ENCODE data around the gene FAM98C.
"Not testable (repeated sequence)": the region's sequence is repeated elsewhere in the genome, so short reads cannot be mapped to it uniquely, and the experiment has no call there.

Gene FAM98C

DNA sequence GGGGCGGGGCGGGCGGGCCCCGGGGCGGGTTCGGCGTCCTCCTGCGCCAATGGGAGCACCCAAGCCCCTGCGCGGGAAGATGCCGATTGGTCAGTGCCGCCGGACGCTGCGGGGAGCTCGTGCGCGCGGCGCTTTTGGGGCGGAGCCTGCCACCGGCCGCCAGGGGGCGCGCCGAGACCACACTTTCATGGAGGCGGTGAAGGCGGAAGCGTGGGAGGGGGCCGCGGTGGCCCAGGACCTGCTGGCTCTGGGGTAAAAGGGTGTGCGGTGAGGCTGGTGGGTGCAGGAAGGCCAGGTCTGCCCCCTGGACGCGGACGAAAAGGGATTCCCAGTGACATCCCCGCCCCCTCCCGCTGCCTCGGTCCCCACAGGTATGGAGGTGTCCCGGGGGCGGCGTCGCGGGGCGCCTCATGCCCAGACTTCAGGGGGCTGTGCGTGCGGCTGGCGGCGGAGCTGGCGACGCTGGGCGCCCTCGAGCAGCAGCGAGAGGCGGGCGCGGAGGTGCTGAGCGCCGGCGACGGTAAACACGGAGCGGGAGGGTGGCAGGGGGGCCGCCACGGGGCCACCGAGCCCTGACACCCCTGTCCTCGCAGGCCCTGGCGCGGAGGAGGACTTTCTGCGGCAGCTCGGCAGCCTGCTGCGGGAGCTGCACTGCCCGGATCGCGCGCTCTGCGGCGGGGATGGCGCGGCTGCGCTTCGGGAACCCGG, at the start of gene FAM98C:
Gene FAM98C, plus strand, starts transcription at position 127 of the 708 bp plus-strand sequence. Its CDS starts 61 bp downstream, at position 188.
- DNase-seq = peak; percentile 86

DNA sequence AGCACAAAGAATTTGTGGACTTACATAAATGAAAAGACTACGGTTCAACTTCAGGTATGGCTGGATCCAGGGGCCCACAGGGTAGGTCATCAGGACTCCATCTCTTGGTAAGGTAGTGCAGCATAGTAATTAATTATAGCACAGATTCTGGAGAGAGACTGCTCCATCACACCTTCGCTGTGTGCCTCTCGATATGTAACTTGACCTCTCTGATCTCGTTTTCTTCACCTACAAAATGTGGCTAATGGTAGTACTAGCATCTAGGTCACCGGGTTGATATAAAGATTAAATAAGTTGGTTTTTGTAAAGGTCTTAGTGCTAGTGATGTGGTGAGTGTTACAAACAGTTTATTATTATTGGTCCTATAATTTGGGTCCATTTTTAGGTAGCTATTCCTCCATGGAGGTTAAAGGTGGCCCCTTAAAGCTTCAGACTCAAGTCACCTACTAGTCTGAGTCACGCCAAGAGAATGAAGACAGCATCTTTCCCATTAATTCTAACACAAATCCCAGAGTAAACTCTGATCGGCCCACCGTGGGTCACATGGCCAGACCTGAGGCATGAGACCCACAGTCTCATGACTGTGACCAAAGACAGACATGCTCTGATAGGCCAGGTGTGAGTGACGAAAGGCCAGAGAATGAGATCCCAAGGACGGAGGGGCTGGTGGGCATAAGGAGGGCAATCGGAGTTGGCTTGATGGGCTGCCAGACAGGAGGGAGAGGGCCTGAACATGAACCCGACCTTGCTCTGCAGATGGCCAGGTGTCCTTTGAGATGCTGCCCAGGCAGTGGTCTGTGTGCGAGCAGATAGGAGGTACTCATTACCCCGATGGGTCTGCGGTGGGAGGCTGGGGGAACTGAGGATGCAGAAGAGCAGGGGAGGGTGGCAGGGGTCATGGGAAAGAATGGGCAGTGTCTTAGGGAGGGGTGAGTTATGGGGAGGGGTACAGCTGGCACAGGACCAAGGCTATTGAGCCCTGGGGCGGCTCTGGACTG, 46.9 kb upstream of the FAM98C start:
- no peak for DNase-seq

DNA sequence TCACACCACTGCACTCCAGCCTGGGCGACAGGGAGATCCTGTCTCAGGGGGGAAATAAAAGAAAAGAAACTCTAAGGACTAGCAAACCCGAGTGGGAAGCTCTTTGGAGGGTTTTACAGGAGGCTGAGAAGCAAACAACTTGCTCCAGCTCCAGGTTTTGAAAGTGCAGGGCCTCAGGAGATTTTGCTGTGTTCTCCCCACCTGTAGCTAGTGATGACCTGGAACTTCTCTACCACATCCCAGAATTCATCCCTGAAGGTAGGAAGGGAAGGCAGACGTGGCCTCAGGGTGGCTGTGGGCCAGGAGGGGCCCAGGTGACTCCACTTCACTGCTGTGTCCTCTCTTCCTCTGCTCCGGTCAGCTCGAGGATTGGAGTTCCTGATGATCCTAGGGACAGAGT, 44.8 kb upstream of the FAM98C start:
- DNase-seq = no peak

DNA sequence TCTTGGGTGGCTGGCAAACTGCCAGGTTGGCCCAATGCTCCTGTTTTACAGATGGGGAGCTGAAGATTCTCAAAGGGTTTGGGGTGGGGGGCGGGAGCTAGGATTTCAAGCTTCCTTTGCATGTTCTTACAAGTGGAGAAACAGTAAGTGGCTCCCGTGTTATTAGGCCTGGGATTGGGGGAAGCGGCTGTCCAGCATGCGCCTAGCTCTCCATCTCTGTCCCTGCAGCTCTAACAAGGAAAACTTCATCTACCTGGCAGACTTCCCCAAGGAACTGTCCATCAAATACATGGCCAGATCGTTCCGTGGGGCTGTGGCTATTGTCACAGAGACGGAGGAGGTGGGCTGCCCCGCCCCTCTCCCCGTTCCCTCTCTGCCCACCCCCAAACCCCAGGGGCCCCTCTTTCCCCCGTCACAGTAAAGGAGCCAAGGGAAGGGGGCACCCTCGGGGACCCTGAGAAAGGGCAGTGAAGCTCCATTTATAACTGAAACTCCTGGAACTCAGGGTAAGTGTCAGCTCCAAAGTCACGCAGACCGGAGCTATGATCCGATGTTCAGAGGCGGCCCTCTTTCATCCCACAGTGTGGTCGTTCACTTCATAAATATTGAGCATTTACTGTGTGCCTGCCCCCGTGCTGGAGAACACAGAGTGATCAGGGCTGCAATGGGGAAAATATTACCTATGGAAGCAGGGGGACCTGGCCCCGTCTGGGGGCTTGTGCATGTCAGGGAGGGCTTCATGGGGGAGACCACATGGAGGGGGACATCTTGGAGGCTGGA, 43.5 kb upstream of the FAM98C start:
- DNase-seq = no peak

DNA sequence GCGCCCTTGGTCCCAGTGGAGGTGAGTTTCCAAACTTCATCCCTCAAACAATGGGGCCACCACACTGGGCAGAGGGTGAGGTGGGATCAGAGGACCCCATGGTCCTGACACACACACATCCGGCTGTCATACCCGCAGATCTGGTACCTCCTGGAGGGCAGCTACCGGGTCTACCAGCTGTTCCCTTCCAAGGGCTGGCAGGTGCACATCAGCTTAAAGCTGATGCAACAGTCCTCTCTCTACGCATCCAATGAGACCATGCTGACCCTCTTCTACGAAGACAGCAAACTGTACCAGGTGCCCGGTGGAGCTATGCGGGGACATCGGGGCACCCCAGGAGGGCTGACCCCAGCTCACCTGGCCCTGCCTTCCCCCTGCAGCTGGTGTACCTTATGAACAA, 42.5 kb upstream of the FAM98C start:
- no peak for DNase-seq

DNA sequence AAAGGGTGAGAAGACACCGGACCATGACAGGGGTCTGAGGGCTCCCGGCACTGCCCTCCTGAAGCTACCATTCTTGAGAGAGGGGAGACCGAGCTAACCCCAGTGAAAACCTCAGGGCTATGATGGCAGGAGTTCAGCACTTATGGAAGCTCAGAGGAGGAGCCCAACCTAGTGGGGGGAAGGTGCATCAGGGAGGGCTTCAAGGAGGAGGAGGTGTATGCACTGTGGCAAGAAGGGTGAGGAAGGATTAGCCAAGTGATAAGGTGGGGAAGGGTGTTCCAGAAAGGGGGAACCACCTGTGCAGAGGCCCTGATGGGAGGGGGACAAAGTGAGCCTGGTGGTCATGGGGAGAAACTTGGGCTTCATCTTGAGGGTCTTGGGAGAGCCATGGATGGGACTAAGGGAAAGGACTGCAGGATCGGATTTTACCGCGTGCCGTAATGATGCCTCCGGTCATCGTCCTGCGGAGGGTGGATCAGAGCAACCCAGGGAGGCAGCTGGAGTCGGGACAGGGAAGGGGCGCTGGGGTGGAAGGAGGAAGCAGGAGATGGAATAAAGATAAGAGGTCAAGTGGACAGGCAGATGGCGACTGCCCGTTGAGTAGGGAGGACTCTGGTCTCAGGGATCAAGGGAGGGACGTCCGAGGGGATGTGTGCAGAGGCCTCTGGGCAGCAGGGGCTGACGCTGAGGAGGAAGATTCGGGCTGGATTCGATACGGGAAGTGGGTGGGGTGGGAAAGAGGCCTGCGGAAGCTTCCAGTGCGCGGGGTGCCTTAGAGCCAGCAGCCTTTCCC, 41.9 kb upstream of the FAM98C start:
- DNase-seq = no peak

DNA sequence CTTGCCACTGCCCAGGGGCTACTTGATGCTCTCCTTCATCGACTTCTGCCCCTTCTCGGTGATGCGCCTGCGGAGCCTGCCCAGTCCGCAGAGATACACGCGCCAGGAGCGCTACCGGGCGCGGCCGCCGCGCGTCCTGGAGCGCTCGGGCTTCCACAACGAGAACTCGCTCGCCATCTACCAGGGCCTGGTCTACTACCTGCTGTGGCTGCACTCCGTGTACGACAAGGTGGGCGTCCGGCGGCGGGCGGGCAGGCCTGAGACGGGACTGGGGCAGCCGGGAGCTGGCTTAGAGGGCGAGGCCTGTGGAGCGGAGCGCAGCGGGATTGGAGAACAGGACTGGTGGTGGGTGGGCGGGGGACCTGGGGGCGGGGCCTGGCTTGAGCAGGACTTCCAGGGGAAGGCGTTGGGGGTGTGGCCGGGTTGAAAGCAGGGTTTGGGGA, 41.2 kb upstream of the FAM98C start:
- peak; percentile 70 for DNase-seq

DNA sequence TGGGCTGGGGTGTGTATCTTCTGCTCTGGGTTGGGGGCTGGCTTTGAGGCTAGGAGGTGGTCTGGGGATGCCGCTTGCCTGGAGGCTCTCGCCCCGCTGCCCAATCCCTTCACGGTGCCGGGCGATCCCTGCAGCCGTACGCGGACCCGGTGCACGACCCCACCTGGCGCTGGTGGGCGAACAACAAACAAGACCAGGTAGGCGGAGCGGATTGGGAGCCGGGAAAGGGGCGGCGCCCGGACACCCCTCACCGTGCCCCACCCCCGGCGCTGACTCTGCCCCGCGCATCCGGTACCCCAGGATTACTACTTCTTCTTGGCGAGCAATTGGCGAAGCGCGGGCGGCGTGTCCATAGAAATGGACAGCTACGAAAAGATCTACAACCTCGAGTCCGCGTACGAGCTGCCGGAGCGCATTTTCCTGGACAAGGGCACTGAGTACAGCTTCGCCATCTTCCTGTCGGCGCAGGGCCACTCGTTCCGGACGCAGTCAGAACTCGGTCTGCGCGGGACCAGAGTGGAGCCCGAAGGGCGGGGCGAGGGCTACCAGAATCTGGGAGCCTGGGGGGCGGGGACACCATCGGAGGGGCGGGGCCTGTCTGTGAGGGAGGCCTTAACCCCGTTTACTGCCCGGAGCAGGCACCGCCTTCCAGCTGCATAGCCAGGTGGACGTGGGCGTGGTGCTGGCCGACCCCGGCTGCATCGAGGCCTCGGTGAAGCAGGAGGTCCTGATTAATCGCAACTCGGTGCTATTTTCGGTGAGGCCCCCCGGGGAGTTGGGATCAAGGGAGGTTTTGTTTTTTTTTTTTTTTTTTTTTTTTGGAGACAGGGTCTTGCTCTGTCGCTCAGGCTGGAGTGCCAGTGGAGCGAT, 40.6 kb upstream of the FAM98C start:
- peak; percentile 37 for DNase-seq

DNA sequence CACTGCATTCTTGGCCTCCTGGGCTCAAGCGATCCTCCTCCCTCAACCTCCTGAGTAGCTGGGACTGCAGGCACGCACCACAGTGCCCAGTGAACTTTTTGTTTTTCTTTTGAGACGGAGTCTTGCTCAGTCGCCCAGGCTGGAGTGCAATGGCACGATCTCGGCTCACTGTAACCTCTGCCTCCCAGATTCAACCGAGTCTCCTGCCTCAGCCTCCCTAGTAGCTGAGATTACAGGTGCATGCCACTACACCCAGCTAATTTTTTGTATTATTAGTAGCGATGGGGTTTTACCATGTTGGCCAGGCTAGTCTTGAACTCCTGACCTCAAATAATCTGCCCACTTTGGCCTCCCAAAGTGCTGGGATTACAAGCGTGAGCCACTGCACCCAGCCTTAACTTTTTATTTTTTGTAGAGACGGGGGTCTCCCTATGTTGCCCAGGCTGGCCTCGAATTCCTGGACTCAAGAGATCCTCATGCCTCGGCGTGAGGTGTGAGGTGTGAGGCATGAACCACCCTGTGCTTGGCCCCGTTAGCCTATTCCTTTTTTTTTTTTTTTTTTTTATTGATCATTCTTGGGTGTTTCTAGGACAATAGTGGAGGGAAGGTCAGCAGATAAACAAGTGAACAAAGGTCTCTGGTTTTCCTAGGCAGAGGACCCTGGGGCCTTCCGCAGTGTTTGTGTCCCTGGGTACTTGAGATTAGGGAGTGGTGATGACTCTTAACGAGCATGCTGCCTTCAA, 39.8 kb upstream of the FAM98C start:
- DNase-seq = not testable (repeated sequence)

DNA sequence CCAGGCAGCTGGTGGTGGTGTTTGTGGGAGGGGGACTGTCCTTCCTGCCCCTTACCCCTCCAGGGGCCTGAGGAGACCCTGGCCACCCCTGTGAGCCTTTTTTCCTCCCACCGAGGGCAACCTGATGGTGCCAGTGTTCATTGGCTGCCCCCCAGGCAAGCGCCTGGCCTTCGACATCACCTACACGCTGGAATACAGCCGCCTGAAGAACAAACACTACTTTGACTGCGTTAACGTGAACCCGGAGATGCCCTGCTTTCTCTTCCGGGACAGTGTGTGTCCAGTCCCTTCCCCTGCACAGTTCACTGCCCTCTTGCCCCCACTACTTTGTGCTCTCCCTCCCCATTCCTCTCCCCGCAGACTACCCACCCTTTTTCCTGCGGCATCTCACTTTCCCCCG, 35.9 kb upstream of the FAM98C start:
- DNase-seq = no peak

DNA sequence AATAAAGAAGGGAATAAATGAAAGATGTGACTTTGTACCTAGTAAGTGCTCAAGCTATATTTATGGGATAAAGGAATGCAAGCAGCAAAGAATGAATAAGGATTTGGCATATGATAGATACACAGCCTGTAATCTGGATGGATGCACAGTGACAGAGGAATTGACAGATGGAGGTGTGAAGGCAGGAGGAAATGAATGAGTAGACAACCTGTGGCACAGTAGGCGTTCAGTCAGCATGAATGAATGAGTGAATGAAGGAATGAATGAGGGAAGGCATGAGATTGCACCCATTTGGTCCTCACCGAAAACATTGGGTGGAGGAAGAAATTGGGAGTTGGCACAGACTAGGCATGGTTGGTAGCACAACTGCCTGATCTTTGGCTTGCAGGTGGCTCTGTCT, 33.3 kb upstream of the FAM98C start:
- DNase-seq = no peak

DNA sequence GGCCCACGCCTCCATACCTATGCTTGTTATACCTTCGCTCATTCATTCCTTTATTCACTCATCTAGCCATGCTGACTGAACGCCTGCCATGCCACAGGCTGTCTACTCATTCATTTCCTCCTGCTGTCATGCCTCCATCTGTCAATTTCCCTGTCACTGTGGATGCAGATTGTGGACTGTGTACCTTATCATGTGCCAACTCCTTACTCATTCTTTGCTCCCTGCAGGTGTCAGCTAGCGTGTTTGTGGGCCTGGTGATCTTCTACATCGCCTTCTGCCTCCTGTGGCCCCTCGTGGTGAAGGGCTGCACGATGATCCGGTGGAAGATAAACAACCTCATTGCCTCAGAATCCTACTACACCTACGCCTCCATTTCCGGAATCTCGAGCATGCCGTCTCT, 32.6 kb upstream of the FAM98C start:
- DNase-seq = no peak

DNA sequence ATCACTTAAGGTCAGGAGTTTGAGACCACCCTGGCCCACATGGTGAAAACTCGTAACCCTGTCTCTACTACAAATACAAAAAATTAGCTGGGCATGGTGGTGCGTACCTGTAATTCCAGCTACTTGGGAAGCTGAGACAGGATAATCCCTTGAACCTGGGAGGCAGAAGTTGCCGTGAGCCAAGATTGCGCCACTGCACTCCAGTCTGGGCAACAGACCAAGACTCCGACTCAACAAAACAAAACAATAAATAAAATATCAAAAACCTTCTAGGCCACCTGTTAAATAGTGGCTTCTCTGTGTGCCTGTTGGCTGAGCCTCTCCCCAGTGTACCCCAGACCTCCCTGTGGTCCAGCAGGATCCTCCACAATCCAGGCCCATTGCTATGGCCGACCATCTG, 31.8 kb upstream of the FAM98C start:
- no peak for DNase-seq

DNA sequence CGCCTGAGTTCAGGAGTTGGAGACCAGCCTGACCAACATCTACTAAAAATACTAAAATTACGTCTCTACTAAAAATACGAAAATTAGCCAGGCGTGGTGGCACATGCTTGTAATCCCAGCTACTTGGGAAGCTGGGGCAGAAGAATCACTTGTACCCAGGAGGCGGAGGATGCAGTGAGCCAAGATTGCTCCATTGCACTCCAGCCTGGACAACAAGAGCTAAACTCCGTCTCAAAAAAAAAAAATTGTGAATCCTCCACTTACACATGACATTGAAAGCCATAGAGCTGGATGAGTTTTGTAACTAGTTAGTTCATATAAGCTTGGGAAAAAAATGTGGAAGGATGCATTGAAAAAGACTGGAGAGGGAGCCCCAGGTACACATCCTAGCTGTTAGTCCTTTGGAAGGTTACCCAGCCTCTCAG, 29.0 kb upstream of the FAM98C start:
- DNase-seq = no peak

DNA sequence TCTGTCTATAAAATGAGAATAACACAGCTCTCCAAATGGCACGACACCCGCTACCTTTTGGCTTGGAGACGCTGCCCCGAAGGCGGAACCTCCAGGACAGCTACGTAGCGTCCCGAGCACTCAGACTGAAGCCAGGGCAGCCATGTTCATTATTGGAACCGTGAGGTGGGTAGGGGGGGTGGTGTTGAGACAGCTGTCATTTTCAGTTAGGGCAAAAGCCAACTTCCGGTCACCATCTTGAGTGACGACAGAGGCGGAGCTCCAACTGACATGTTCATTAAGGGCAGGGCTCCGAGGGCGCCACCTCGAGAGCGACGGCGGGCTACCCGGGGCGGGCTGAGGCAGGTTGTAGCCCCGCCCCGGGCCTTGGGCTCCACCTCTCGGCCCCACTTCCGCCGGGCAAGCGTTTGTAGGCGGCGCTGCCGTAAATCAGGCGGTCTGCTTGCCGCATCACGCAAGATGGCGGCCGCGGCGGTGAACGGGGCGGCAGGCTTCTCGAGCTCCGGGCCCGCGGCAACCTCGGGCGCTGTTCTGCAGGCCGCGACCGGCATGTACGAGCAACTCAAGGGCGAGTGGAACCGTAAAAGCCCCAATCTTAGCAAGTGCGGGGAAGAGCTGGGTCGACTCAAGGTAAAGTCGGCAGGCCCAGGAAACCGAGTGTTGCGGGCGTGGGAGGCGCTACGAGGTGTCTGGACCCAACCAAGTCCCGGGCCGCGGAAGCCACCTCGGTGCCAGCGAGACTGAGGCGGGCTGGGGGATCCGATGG, 28.4 kb upstream of the FAM98C start, which contains the start of gene PSMD8:
Gene PSMD8, plus strand, starts transcription at position 240 of the 766 bp plus-strand sequence. Its CDS starts 31 bp downstream, at position 271.
- peak; percentile 98 for DNase-seq

DNA sequence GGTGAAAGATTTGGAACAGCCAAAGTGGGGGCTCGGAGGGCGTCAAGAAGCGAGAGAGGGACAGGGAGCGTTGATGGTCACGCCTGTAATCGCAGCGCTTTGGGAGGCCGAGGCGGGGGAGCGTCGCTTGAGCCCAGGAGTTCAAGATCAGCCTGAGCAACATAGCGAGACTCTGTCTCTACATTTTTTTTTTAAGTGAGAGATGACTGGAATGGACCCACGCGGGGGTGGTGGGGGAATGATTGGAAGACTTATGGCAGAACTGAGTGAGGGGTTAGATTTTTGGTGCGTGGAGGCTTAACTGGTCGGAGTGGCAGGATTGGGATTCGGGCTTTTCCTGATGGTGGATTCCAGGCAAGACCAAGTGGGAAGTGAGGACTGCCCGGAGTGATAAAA, 27.8 kb upstream of the FAM98C start:
- no peak for DNase-seq

DNA sequence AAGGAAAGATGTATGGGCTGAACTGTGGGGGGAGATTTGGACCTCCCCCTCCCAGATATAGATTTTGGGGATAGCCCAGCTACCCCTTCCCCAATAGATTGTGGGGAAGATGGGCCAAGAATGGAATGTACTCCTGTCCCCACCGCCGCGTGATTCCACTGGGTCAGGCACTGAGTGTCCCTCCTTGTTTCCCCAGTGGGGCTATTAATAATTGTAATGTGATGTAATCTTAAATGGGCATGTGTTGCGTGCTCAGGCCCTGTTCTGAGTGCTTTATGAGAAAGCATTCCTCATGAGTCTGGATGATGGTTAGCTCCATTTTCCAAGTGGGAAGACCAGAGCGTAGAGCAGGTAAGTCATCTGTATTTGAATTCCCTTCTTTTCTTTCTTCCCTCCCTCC, 27.1 kb upstream of the FAM98C start:
- no peak for DNase-seq

DNA sequence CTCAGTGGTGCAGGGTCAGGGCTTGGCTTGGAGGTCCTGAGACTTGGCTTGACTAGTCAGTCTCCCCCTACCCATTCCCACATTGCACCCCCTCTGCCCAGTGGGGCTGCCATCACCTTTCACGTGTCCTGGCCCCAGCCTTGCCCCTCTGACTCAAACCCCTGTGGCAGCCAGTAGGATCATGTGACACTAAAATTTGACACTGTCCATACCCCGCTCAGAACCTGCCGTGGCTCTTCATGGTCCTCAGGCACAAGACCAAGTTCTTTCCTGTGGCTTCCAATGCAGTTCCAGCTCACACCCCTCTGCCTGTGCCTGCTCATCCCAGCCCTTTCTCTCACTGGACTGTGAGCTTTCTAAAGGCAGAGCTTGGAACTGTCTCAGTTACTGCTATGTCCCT, 26.3 kb upstream of the FAM98C start:
- DNase-seq = no peak

DNA sequence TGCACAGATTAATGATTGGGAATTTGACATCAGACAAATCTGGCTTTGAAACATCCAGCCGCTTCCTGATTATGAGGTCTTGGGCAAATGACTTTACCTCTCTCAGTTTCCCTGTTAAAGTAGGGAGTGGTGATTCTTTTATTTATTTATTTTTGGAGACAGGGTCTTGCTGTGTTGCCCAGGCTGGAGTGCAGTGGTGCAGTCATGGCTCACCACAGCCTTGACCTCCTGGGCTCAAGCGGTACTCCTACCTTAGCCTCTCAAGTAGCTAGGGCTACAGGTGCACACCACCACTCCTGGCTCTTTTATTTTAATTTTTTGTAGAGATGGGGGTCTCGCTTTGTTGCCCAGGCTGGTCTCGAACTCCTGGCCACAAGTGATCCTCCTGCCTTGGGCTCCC, 25.8 kb upstream of the FAM98C start:
- no peak for DNase-seq

DNA sequence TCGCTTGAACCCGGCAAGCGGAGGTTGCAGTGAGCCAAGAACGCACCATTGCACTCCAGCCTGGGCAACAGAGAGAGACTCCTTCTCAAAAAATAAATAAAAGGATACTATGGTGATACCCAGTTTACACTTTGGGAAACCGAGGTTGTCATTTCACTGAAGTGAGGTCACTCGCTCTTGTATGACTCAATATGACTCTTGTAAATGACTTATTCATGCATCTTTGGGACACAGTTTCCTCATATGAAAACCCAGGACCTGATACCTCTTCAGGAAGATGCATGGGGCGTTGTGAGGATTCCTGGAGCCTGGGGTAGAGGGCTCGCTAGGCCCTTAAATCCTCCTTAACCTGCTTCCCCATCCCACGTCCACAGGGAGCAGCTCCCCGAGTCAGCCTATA, 24.0 kb upstream of the FAM98C start:
- no peak for DNase-seq
